SKM-1 treated with dmso at 0.1 percent for 144 hours (cell line): Measurements from ENCODE around the gene MCM3AP.
"Not testable (repeated sequence)": the region's sequence is repeated elsewhere in the genome, so short reads cannot be mapped to it uniquely, and the experiment has no call there.

Experiments
- DNase-seq: peaks from one replicate; lab custom pipeline; 2025; ENCODE audit not compliant: unreplicated experiment; lab: John Stamatoyannopoulos, UW

MCM3AP gene

DNA sequence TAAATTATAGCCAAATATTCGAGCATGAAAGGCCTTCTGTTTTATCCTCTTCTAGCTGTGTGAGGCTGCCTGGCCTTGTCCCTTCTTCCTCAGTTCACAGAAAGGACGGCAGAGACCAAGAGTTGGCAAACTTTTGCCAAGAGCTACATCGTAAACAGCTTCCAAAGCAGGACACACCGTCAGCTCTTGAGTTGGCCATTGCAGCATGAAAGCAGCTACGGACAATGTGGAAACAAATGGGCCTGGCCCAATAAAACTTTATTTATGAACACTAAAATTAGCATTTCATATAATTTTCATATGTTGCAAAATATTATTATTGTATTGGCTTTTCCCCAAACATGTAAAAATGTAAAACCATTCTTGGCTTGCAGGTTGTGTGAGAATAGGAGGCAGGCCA lies 27.5 kb upstream of the MCM3AP start:
- DNase-seq, result no peak

DNA sequence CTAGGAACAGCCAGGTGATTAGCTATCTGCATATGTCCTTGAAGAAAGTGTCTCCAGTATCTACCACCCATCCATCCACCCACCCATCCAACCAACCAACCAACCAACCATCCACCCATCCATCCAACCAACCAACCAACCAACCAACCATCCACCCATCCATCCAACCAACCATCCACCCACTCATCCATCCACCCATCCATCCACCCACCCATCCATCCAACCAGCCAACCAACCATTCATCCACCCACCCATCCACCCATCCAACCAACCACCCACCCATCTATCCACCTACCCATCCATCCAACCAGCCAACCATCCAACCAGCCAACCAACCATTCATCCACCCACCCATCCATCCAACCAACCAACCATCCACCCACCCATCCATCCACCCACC lies 26.2 kb upstream of the MCM3AP start:
- no peak for DNase-seq

- DNase-seq, result not testable (repeated sequence)
These were observed 24.8 kb upstream of the MCM3AP start for GRCh38 chr21:46310260-46310659.

DNA sequence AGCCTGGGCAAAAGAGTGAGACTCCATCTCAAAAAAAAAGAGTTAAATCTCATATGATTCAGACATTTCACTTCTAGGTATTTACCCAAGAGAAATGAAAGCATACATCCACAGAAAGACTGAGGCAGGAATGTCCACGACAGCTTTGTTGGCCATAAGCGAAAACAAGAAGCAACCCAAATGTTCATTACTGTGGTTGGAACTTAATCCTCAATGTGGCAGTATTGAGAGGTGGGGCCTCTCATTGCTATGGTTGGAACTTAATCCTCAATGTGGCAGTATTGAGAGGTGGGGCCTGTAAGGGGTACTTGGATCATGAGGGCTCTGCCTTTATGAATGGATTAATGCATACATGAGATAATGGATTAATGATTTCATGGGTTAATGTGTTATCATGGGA lies 23.0 kb upstream of the MCM3AP start:
- DNase-seq, result no peak

DNA sequence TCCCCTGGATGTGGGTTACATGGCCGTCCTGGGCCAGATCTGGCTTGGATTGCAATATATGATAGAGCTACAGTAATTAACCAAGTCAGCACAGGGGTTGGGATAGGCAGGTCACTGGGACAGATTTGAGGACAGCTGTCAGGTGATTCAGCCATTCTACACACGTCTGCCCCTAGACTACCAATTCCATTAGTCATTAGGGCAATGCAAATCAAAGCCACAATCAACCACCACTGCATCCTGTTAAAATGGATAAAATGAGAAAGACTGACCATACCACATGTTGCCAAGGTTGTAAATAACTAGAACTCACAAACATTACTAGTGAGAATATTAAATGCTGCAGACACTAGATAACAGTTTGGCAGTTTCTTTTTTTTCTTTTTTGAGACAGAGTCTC lies 22.2 kb upstream of the MCM3AP start:
- DNase-seq, result no peak

DNA sequence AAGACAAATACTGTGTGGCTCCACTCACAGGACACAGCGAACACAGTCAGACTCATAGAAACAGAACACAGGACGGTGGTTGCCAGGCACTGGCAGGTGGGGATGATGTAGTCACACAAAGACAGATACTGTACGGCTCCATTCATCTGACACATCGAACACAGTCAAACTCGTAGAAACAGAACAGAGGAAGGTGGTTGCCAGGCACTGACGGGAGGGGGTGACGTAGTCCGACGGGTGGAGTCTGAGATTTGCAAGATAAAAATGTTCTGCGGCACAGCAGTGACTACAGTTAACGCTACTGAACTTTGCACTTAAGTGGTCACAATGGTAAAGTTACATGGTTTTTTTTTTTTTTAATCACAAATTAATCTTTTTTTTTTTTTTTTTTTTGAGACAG lies 19.5 kb upstream of the MCM3AP start:
- DNase-seq, result no peak

GRCh38 chr21:46304437-46304836 lies 19.0 kb upstream of the MCM3AP start:
- no peak for DNase-seq

GRCh38 chr21:46301759-46302158 lies 16.3 kb upstream of the MCM3AP start:
- DNase-seq, result no peak

GRCh38 chr21:46299167-46299566 lies 13.8 kb upstream of the MCM3AP start:
- no peak for DNase-seq

DNA sequence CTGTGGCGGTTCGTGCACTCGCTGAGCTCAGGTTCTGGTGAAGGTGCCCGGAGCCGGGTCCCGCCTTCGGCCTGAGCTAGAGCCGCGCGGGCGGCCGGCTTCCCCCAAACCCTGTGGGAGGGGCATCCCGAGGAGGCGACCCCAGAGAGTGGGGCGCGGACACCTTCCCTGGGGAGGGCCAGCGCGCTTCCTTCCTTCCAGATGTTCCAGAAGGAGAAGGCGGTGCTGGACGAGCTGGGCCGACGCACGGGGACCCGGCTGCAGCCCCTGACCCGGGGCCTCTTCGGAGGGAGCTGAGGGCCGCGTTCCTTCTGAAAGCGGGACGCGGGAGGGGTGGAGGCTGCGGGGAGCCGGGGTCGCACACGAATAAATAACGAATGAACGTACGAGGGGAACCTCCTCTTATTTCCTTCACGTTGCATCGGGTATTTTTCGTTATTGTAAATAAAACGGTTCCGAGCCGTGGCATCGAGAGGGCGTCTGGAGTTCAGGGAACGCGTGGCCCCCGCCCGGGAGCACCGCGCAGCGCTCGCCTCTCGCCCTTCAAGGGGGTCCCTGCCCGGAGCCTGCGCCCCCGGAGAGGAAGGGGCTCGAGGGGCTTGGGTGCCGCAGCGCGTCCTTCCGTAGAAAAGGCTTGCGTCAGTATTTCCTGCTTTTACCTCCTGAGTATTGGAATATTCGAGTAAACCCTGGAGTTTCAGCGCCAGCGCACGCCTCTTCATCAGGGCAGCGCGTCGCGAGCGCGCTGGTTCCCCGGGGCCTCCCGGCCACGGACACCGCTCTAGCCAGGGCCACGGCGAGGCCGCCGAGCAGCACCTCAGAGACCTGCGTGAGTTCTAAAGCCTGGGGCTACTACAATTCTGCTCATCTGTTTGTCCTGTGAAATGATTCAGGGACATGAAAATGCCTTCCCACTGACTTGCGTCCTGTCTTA lies 12.2 kb upstream of the MCM3AP start:
- no peak for DNase-seq

GRCh38 chr21:46295996-46296752 lies 10.8 kb upstream of the MCM3AP start:
- no peak for DNase-seq

DNA sequence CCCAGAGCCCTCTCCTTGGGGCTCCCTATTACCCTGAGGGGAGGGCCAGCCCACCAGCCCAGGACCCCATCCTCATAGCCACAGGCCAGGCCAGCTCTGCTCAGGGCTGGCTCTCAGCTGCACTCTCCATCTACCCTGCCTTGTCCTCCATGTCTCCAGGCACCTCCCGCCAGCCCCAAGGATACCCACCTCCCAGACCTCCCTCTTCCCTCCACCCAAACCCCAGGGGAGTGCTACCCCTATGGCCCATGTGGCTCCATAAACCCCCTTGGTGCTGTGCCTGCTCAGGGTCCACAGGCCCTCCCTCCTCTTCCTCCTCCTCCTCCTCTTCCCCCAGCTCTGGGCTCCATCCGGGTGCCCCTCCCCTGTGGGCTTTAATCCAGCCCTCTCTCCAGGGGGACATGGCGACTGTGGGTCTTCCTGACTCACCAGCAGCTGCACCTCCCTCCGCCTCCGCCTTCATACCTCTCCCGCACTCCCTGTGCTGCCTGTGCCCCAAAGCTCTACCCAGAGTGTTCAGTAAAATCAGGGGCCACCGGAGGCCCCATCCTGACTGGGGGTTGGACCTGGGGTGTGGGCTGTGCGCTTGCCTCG lies 9.9 kb upstream of the MCM3AP start:
- DNase-seq, result no peak

DNA sequence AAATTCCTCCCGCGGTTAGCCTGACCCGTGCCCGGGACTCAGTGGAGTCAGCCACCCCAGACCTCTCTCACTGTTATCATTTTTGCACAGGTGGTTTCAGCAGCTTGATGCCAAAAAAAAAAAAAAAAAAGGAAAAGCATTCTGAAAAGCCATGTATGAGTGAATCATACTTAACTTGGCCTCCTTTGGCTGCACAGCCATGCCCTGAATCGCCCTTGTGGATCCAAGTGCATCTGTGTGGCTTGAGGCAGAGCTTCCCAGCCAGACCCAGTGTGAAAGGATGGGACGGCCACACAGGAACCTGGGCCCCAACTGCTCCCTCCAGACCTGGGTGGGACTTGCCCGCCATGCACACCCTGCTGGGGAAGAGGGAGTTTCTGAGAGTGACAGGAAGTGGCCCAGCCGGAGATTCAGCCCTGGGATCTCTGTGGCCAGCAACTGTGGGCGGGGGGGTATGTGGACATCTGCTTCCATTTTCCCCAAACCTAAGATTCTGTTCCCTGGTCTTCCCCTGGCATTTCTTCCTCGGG lies 9.3 kb upstream of the MCM3AP start:
- peak; percentile 3 for DNase-seq

GRCh38 chr21:46291561-46291960 lies 6.2 kb upstream of the MCM3AP start:
- no peak for DNase-seq

DNA sequence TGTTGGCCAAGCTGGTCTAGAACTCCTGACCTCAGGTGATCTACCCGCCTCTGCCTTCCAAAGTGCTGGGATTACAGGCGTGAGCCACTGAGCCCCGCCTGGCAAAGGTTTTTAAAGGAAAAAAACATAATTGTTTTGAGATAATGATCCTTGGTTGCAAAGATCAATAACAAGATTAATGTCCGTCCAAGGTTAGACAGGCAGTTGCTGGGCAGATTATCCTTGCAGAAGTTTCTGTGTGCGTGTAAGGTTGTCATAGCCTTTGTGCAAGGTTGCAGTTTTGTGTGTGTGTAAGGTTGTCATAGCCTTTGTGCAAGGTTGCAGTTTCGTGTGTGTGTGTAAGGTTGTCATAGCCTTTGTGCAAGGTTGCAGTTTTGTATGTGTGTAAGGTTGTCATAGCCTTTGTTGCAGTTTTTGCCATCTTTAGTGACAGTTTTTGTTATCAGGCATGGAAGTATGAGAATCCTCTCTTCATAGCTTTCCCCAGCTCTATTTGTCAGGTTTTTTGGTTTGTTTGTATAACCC lies 4.3 kb upstream of the MCM3AP start:
- DNase-seq, result no peak

DNA sequence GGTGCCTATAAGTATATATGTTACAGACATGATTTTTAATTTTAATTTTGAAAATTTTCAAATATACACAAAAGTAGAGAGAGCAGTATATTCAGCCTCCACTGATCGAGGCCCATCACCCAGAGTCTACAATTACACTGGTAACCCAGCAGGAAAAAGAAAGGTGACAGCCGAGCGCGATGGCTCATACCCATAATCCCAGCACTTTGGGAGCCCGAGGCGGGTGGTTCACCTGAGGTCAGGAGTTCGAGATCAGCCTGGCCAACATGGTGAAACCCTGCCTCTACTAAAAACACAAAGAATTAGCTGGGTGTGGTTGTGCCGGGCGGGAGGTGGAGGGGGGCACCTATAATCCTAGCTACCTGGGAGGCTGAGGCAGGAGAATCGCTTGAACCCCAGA lies 2.1 kb upstream of the MCM3AP start:
- DNase-seq, result no peak

DNA sequence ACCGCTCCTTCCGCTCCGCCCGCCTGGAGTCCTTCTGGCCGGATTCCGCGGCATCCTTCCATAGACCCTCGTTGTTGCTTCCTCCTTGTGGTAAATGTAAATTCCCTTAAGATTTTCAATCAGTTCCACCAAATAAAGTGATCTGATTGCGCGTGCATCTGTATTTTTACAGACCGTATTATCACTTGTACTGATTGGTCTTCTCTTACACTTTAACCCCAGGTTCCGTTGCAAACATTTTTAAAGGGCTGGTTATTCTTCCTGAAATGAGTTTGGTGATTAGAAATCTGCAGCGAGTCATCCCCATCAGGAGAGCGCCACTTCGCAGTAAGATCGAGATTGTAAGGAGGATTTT lies 1.2 kb upstream of the MCM3AP start:
- no peak for DNase-seq

- peak; percentile 82 for DNase-seq
These were observed 593 bp upstream of the MCM3AP start, which contains the start of gene YBEY for GRCh38 chr21:46285761-46286647. YBEY (plus strand) TSS chr21:46286342; CDS start chr21:46286914, 572 bp downstream.

GRCh38 chr21:46284733-46285132 lies 678 bp downstream of the MCM3AP start:
- no peak for DNase-seq

DNA sequence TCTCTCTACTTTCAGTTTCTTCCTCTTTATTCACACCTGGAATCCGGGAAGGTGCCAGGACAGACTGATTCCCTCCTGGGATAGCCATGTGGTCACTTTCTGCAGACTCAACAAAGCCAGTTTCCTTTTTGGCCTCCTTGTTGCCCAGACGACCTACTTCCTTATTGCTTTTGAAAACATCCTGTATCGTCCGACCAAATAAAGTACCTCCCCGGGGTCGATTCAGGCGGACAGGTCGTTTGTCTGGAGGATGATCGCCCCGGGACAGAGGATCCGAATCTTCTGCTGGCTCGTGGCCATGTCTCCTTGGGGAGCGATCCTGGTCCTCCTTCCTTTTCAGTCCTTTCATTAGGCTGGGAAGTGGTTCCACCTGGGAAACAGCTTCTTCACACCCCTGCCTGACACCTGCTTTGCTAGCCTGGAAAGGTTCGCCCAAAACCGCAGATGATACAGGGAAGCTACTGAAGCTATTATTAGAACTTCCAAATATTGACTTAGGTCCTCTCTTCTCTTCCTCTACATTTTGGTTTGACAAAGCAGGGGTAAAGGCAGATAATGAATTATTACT lies 1.2 kb downstream of the MCM3AP start:
- DNase-seq, result no peak
